Measurements from ENCODE around the gene MAML3.

DNA sequence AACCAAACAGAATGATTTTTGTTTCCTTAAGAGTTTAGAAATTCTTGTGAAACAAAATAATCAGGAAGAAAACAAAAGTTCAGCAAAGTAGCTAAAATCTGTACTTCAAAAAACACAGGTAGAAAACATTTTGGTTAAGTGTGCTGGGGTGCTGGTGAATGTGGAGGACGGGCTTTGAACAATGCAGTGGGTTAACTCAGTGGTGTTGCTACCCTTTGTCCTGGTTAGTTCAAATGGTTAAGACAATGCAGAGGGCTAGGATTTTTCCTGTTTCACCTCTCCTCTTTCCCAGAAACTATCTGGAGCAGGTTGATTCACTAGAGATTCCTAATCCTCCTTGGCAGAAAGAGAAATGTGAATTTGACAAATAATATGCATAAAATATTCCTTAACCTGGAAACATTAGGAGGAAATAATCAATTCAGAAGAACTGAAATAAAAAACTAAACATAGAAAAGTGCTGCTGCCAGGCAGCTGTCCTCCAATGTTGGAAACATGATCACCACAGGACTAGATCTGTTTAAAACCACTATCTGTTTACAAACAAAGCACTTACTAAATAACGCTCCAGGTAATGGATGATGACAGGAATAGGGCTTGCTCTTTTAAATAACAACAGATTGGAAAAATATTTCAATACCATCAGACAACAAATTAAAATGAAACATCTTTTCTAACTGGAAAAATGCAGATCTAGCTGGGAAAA lies 148.9 kb downstream of the MAML3 start:
- no peak for TF ChIP-seq EP300 (IDR thresholded peaks at IDR 0.05)
- TF ChIP-seq, protein P1, sequence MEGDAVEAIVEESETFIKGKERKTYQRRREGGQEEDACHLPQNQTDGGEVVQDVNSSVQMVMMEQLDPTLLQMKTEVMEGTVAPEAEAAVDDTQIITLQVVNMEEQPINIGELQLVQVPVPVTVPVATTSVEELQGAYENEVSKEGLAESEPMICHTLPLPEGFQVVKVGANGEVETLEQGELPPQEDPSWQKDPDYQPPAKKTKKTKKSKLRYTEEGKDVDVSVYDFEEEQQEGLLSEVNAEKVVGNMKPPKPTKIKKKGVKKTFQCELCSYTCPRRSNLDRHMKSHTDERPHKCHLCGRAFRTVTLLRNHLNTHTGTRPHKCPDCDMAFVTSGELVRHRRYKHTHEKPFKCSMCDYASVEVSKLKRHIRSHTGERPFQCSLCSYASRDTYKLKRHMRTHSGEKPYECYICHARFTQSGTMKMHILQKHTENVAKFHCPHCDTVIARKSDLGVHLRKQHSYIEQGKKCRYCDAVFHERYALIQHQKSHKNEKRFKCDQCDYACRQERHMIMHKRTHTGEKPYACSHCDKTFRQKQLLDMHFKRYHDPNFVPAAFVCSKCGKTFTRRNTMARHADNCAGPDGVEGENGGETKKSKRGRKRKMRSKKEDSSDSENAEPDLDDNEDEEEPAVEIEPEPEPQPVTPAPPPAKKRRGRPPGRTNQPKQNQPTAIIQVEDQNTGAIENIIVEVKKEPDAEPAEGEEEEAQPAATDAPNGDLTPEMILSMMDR (IDR thresholded peaks at IDR 0.05), result no peak
